ENCODE measurements around the gene RPS6KA2.
"Not testable (repeated sequence)": the region's sequence is repeated elsewhere in the genome, so short reads cannot be mapped to it uniquely, and the experiment has no call there.

RPS6KA2 gene

GRCh38 chr6:166655713-166656229 lies 28.7 kb upstream of the RPS6KA2 start:
- DNase-seq = no peak

GRCh38 chr6:166655251-166655650 lies 28.2 kb upstream of the RPS6KA2 start:
- DNase-seq = no peak

GRCh38 chr6:166654573-166654972 lies 27.5 kb upstream of the RPS6KA2 start:
- DNase-seq = no peak

- DNase-seq = no peak
Observed at GRCh38 chr6:166653639-166653941, 26.5 kb upstream of the RPS6KA2 start.

- no peak for DNase-seq
Observed at GRCh38 chr6:166650824-166651807, 24.1 kb upstream of the RPS6KA2 start.

GRCh38 chr6:166650047-166650446 lies 23.0 kb upstream of the RPS6KA2 start:
- DNase-seq = no peak

GRCh38 chr6:166648846-166649245 lies 21.8 kb upstream of the RPS6KA2 start:
- DNase-seq = no peak

GRCh38 chr6:166647896-166648295 lies 20.8 kb upstream of the RPS6KA2 start:
- DNase-seq = no peak

- no peak for DNase-seq
Observed at GRCh38 chr6:166646716-166647115, 19.7 kb upstream of the RPS6KA2 start.

GRCh38 chr6:166645896-166646295 lies 18.8 kb upstream of the RPS6KA2 start:
- DNase-seq = no peak

GRCh38 chr6:166644681-166645080 lies 17.6 kb upstream of the RPS6KA2 start:
- no peak for DNase-seq

- no peak for DNase-seq
Observed at GRCh38 chr6:166643891-166644590, 17.0 kb upstream of the RPS6KA2 start.

GRCh38 chr6:166642646-166643045 lies 15.6 kb upstream of the RPS6KA2 start:
- DNase-seq = no peak

GRCh38 chr6:166640342-166641043 lies 13.4 kb upstream of the RPS6KA2 start:
- no peak for DNase-seq

- no peak for DNase-seq
Observed at GRCh38 chr6:166639921-166640320, 12.9 kb upstream of the RPS6KA2 start.

- DNase-seq = no peak
Observed at GRCh38 chr6:166638573-166638964, 11.5 kb upstream of the RPS6KA2 start.

- DNase-seq = no peak
Observed at GRCh38 chr6:166637812-166638572, 10.9 kb upstream of the RPS6KA2 start.

GRCh38 chr6:166636934-166637333 lies 9.9 kb upstream of the RPS6KA2 start:
- no peak for DNase-seq

- no peak for DNase-seq
Observed at GRCh38 chr6:166636191-166636933, 9.3 kb upstream of the RPS6KA2 start.

- DNase-seq = no peak
Observed at GRCh38 chr6:166635013-166635970, 8.2 kb upstream of the RPS6KA2 start.

GRCh38 chr6:166634581-166634980 lies 7.5 kb upstream of the RPS6KA2 start:
- DNase-seq = not testable (repeated sequence)
